ENCODE data around the gene ITFG1.
"Not testable (repeated sequence)": the region's sequence is repeated elsewhere in the genome, so short reads cannot be mapped to it uniquely, and the experiment has no call there.

ITFG1 gene

GRCh38 chr16:47408491-47408890, 52.4 kb downstream of the ITFG1 start:
- no peak for DNase-seq

GRCh38 chr16:47395733-47396498, 64.9 kb downstream of the ITFG1 start:
- no peak for DNase-seq

GRCh38 chr16:47392081-47392480, 68.8 kb downstream of the ITFG1 start:
- no peak for DNase-seq

GRCh38 chr16:47388705-47389104, 72.2 kb downstream of the ITFG1 start:
- DNase-seq: no peak

GRCh38 chr16:47387026-47387734, 73.7 kb downstream of the ITFG1 start:
- DNase-seq: no peak

- DNase-seq: no peak
Measured at GRCh38 chr16:47386201-47386718, 74.6 kb downstream of the ITFG1 start.

- DNase-seq: no peak
Measured at GRCh38 chr16:47382362-47382761, 78.5 kb downstream of the ITFG1 start.

- DNase-seq: no peak
Measured at GRCh38 chr16:47377154-47377553, 83.7 kb downstream of the ITFG1 start.

GRCh38 chr16:47375423-47375822, 85.4 kb downstream of the ITFG1 start:
- DNase-seq: no peak

GRCh38 chr16:47374629-47375028, 86.2 kb downstream of the ITFG1 start:
- DNase-seq: no peak

GRCh38 chr16:47371271-47372014, 89.4 kb downstream of the ITFG1 start:
- no peak for DNase-seq

GRCh38 chr16:47370536-47370935, 90.3 kb downstream of the ITFG1 start:
- no peak for DNase-seq

GRCh38 chr16:47366228-47366627, 94.6 kb downstream of the ITFG1 start:
- no peak for DNase-seq

- no peak for DNase-seq
Measured at GRCh38 chr16:47363761-47364160, 97.1 kb downstream of the ITFG1 start.

- no peak for DNase-seq
Measured at GRCh38 chr16:47359478-47359877, 101.4 kb downstream of the ITFG1 start.

GRCh38 chr16:47358816-47359215, 102.0 kb downstream of the ITFG1 start:
- DNase-seq: no peak

GRCh38 chr16:47349029-47349428, 111.8 kb downstream of the ITFG1 start:
- not testable (repeated sequence) for DNase-seq

- not testable (repeated sequence) for DNase-seq
Measured at GRCh38 chr16:47347021-47347696, 113.7 kb downstream of the ITFG1 start.

- DNase-seq: no peak
Measured at GRCh38 chr16:47342055-47342454, 118.8 kb downstream of the ITFG1 start.

- not testable (repeated sequence) for DNase-seq
Measured at GRCh38 chr16:47330562-47330961, 130.3 kb downstream of the ITFG1 start.

GRCh38 chr16:47324309-47324708, 136.6 kb downstream of the ITFG1 start:
- not testable (repeated sequence) for DNase-seq

- no peak for DNase-seq
Measured at GRCh38 chr16:47323241-47323640, 137.6 kb downstream of the ITFG1 start.
